Measurements from ENCODE around the gene PPEF1. TPM values are rescaled to one million over a fixed set of nuclear protein-coding genes. Genes with fewer than 3 reads are reported as not detected.

Gene PPEF1
- not detected for total RNA-seq

- H3K9me3 ChIP-seq = no peaks in the 10 kb centered on the region
- DNase-seq = no peak
- no peak within 1 kb of the TSS for H3K4me3 ChIP-seq
- TF ChIP-seq CTCF (IDR thresholded peaks at IDR 0.05) = no peak
- TF ChIP-seq POLR2A (IDR thresholded peaks at IDR 0.05) = no peak
- H3K27ac ChIP-seq = no peak within 1 kb of the TSS
- H3K36me3 ChIP-seq = no peaks in the 10 kb centered on the region
- H3K4me1 ChIP-seq = no peaks in the 10 kb centered on the region
- H3K27me3 ChIP-seq = no peaks in the 10 kb centered on the region
Measured at GRCh38 chrX:18707426-18708049, at the start of gene PPEF1. Gene PPEF1 (plus strand): TSS chrX:18707645. CDS start chrX:18707781, 136 bp downstream.

GRCh38 chrX:18661273-18661672, 46.2 kb upstream of the PPEF1 start:
- Histone ChIP-seq H3K4me3 (no peak overlapping the region), H3K27ac (no peak overlapping the region), H3K4me1 (no peaks in the 10 kb centered on the region), H3K9me3 (no peaks in the 10 kb centered on the region), H3K36me3 (no peaks in the 10 kb centered on the region), H3K27me3 (no peaks in the 10 kb centered on the region)
- TF ChIP-seq POLR2A (IDR thresholded peaks at IDR 0.05) (no peak), CTCF (IDR thresholded peaks at IDR 0.05) (no peak)
- no peak for DNase-seq

GRCh38 chrX:18664947-18665346, 42.5 kb upstream of the PPEF1 start:
- no peaks in the 10 kb centered on the region for H3K4me1 ChIP-seq
- DNase-seq = no peak
- H3K36me3 ChIP-seq = no peaks in the 10 kb centered on the region
- no peaks in the 10 kb centered on the region for H3K9me3 ChIP-seq
- no peak overlapping the region for H3K4me3 ChIP-seq
- no peak overlapping the region for H3K27ac ChIP-seq
- TF ChIP-seq CTCF (IDR thresholded peaks at IDR 0.05) (no peak), POLR2A (IDR thresholded peaks at IDR 0.05) (no peak)
- H3K27me3 ChIP-seq = no peaks in the 10 kb centered on the region

GRCh38 chrX:18666614-18667013, 40.8 kb upstream of the PPEF1 start:
- TF ChIP-seq CTCF (IDR thresholded peaks at IDR 0.05) (no peak), POLR2A (IDR thresholded peaks at IDR 0.05) (no peak)
- H3K36me3 ChIP-seq = no peaks in the 10 kb centered on the region
- no peaks in the 10 kb centered on the region for H3K9me3 ChIP-seq
- H3K27ac ChIP-seq = no peak overlapping the region
- no peak overlapping the region for H3K4me3 ChIP-seq
- DNase-seq = no peak
- H3K4me1 ChIP-seq = no peaks in the 10 kb centered on the region
- H3K27me3 ChIP-seq = no peaks in the 10 kb centered on the region

- DNase-seq = no peak
- Histone ChIP-seq H3K9me3 (no peaks in the 10 kb centered on the region), H3K27ac (no peak overlapping the region), H3K4me1 (no peaks in the 10 kb centered on the region), H3K27me3 (no peaks in the 10 kb centered on the region), H3K36me3 (no peaks in the 10 kb centered on the region), H3K4me3 (no peak overlapping the region)
- no peak for TF ChIP-seq CTCF (IDR thresholded peaks at IDR 0.05)
- no peak for TF ChIP-seq POLR2A (IDR thresholded peaks at IDR 0.05)
Measured at GRCh38 chrX:18668071-18668835, 39.2 kb upstream of the PPEF1 start.
